ENCODE data around the gene TSPAN2. TPM values are rescaled to one million over a fixed set of nuclear protein-coding genes. Genes with fewer than 3 reads are reported as not detected.

TSPAN2 gene
- polyA plus RNA-seq, 1 donor from 2014 or later = 34.4 TPM

DNA sequence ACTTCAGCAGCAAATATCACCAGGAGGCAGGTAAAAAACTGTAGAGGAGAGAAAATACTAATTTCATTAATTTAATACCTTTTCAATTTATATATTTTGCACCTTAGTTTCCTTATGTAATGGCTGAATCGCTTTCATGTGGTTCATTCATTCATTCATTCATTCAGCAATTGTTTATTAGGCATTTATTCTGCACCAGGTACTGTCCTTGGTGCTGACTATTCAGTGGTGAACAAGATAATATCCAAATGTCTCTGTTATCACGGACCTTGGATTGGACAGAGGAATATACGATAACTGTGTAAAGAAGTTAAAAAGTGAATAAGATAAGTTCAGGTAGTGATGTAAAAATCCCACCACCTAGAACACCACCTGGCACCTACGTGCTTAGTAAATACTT lies 28.8 kb downstream of the TSPAN2 start:
- no peaks in the 10 kb centered on the region for H3K9me2 ChIP-seq (ENCODE audit: insufficient read depth, low read length)
- no peaks in the 10 kb centered on the region for H3F3A ChIP-seq (ENCODE audit: insufficient read depth, low read length, poor library complexity, severe bottlenecking)
- TF ChIP-seq EP300 (conservative IDR thresholded peaks at IDR 0.05; ENCODE audit: poor library complexity, severe bottlenecking) (no peak), MXI1 (conservative IDR thresholded peaks at IDR 0.05; ENCODE audit: poor library complexity, severe bottlenecking) (no peak), RAD21 (conservative IDR thresholded peaks at IDR 0.05) (no peak), TAF1 (IDR thresholded peaks at IDR 0.05; ENCODE audit: low read depth) (no peak), EZH2 (IDR thresholded peaks at IDR 0.05; ENCODE audit: borderline replicate concordance, insufficient read depth, low read length, poor library complexity, severe bottlenecking) (no peak), POLR2AphosphoS5 (IDR thresholded peaks at IDR 0.05) (no peak), SMC3 (conservative IDR thresholded peaks at IDR 0.05; ENCODE audit: poor library complexity) (no peak)
- TF ChIP-seq, protein P1, sequence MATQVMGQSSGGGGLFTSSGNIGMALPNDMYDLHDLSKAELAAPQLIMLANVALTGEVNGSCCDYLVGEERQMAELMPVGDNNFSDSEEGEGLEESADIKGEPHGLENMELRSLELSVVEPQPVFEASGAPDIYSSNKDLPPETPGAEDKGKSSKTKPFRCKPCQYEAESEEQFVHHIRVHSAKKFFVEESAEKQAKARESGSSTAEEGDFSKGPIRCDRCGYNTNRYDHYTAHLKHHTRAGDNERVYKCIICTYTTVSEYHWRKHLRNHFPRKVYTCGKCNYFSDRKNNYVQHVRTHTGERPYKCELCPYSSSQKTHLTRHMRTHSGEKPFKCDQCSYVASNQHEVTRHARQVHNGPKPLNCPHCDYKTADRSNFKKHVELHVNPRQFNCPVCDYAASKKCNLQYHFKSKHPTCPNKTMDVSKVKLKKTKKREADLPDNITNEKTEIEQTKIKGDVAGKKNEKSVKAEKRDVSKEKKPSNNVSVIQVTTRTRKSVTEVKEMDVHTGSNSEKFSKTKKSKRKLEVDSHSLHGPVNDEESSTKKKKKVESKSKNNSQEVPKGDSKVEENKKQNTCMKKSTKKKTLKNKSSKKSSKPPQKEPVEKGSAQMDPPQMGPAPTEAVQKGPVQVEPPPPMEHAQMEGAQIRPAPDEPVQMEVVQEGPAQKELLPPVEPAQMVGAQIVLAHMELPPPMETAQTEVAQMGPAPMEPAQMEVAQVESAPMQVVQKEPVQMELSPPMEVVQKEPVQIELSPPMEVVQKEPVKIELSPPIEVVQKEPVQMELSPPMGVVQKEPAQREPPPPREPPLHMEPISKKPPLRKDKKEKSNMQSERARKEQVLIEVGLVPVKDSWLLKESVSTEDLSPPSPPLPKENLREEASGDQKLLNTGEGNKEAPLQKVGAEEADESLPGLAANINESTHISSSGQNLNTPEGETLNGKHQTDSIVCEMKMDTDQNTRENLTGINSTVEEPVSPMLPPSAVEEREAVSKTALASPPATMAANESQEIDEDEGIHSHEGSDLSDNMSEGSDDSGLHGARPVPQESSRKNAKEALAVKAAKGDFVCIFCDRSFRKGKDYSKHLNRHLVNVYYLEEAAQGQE (IDR thresholded peaks at IDR 0.05; ENCODE audit: borderline replicate concordance) = no peak
- TF ChIP-seq, protein P2, sequence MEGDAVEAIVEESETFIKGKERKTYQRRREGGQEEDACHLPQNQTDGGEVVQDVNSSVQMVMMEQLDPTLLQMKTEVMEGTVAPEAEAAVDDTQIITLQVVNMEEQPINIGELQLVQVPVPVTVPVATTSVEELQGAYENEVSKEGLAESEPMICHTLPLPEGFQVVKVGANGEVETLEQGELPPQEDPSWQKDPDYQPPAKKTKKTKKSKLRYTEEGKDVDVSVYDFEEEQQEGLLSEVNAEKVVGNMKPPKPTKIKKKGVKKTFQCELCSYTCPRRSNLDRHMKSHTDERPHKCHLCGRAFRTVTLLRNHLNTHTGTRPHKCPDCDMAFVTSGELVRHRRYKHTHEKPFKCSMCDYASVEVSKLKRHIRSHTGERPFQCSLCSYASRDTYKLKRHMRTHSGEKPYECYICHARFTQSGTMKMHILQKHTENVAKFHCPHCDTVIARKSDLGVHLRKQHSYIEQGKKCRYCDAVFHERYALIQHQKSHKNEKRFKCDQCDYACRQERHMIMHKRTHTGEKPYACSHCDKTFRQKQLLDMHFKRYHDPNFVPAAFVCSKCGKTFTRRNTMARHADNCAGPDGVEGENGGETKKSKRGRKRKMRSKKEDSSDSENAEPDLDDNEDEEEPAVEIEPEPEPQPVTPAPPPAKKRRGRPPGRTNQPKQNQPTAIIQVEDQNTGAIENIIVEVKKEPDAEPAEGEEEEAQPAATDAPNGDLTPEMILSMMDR (IDR thresholded peaks at IDR 0.05; ENCODE audit: poor library complexity, severe bottlenecking) = no peak
- no peak overlapping the region for H2AFZ ChIP-seq (ENCODE audit: low read depth, low read length)
- no peaks in the 10 kb centered on the region for H4K20me1 ChIP-seq (ENCODE audit: insufficient read depth)
- no peak overlapping the region for H3K27ac ChIP-seq (ENCODE audit: low read length)
- no peak overlapping the region for H3K4me3 ChIP-seq (ENCODE audit: low read length)
- no peak overlapping the region for H3K4me2 ChIP-seq (ENCODE audit: low read length)
- H3K27me3 ChIP-seq (ENCODE audit: insufficient read depth, low read depth, low read length) = no peaks in the 10 kb centered on the region
- H3K9ac ChIP-seq (ENCODE audit: low read length) = no peak overlapping the region
- H3K9me3 ChIP-seq (ENCODE audit: low read length) = no peaks in the 10 kb centered on the region
- no peaks in the 10 kb centered on the region for H3K79me2 ChIP-seq (replicated peaks; ENCODE audit: insufficient read depth, low read length)
- no peaks in the 10 kb centered on the region for H3K36me3 ChIP-seq (ENCODE audit: insufficient read depth, low read length)

DNA sequence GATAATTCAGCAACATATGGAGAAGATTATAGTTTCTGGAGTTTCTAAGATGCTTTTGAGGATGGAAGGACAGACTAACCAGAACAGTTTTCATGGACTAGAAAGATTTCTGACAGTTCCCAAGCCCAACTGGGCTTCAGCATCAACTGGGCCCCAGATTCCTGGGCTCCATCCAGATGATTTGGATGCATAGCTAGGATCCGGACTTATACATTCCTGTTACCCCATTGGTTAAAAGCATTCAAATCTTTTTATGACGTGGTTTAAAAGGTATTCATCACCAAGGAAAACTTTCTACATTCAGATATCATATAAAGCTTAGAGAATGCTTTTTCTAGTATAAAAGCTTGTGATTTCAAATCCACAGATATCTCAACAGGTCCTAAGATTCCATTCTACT lies 30.0 kb downstream of the TSPAN2 start:
- H3F3A ChIP-seq (ENCODE audit: insufficient read depth, low read length, poor library complexity, severe bottlenecking) = no peaks in the 10 kb centered on the region
- no peak overlapping the region for H3K27ac ChIP-seq (ENCODE audit: low read length)
- H2AFZ ChIP-seq (ENCODE audit: low read depth, low read length) = no peak overlapping the region
- no peak overlapping the region for H3K4me3 ChIP-seq (ENCODE audit: low read length)
- H3K27me3 ChIP-seq (ENCODE audit: insufficient read depth, low read depth, low read length) = no peaks in the 10 kb centered on the region
- no peaks in the 10 kb centered on the region for H3K79me2 ChIP-seq (replicated peaks; ENCODE audit: insufficient read depth, low read length)
- no peaks in the 10 kb centered on the region for H4K20me1 ChIP-seq (ENCODE audit: insufficient read depth)
- no peaks in the 10 kb centered on the region for H3K9me2 ChIP-seq (ENCODE audit: insufficient read depth, low read length)
- H3K9me3 ChIP-seq (ENCODE audit: low read length) = no peaks in the 10 kb centered on the region
- H3K36me3 ChIP-seq (ENCODE audit: insufficient read depth, low read length) = no peaks in the 10 kb centered on the region
- H3K9ac ChIP-seq (ENCODE audit: low read length) = no peak overlapping the region
- TF ChIP-seq POLR2AphosphoS5 (IDR thresholded peaks at IDR 0.05) (no peak), TAF1 (IDR thresholded peaks at IDR 0.05; ENCODE audit: low read depth) (no peak), EP300 (conservative IDR thresholded peaks at IDR 0.05; ENCODE audit: poor library complexity, severe bottlenecking) (no peak), EZH2 (IDR thresholded peaks at IDR 0.05; ENCODE audit: borderline replicate concordance, insufficient read depth, low read length, poor library complexity, severe bottlenecking) (no peak), SMC3 (conservative IDR thresholded peaks at IDR 0.05; ENCODE audit: poor library complexity) (no peak), MXI1 (conservative IDR thresholded peaks at IDR 0.05; ENCODE audit: poor library complexity, severe bottlenecking) (no peak), RAD21 (conservative IDR thresholded peaks at IDR 0.05) (no peak)
- TF ChIP-seq, protein P2 (IDR thresholded peaks at IDR 0.05; ENCODE audit: poor library complexity, severe bottlenecking) = no peak
- TF ChIP-seq, protein P1 (IDR thresholded peaks at IDR 0.05; ENCODE audit: borderline replicate concordance) = no peak
- no peak overlapping the region for H3K4me2 ChIP-seq (ENCODE audit: low read length)

Measured in neural cell (in vitro differentiated cells).